ENCODE results near the gene GTF3C2. TPM values are rescaled to one million over a fixed set of nuclear protein-coding genes. Genes with fewer than 3 reads are reported as not detected.
A peak's percentile ranks its signal among the peaks of the same experiment; 100 is the strongest.

The GTF3C2 gene
- total RNA-seq, 1 donor from 2014 or later: 61.3 TPM

GRCh38 chr2:27381577-27382181, 25.1 kb upstream of the GTF3C2 start:
- no peaks in the 10 kb centered on the region for H3K27me3 ChIP-seq (ENCODE audit: insufficient read depth, low read length)
- Mint-ChIP-seq H3K27me3 (ENCODE audit: low read depth, unreplicated experiment) (no peaks in the 10 kb centered on the region), H3K4me1 (ENCODE audit: low read depth, unreplicated experiment) (peaks cover 7% of the 10 kb centered on the region), H3K27ac (ENCODE audit: unreplicated experiment) (peak overlapping the region; percentile 89), H3K36me3 (ENCODE audit: low read depth, unreplicated experiment) (peaks cover 15% of the 10 kb centered on the region), H3K4me3 (ENCODE audit: unreplicated experiment) (no peak overlapping the region), H3K9me3 (ENCODE audit: unreplicated experiment) (no peaks in the 10 kb centered on the region)
- no peak overlapping the region for H3K4me2 ChIP-seq (ENCODE audit: low read length)
- DNase-seq (ENCODE audit: low read depth) (no peak), FAIRE-seq (no peak)
- TF ChIP-seq, protein P1, sequence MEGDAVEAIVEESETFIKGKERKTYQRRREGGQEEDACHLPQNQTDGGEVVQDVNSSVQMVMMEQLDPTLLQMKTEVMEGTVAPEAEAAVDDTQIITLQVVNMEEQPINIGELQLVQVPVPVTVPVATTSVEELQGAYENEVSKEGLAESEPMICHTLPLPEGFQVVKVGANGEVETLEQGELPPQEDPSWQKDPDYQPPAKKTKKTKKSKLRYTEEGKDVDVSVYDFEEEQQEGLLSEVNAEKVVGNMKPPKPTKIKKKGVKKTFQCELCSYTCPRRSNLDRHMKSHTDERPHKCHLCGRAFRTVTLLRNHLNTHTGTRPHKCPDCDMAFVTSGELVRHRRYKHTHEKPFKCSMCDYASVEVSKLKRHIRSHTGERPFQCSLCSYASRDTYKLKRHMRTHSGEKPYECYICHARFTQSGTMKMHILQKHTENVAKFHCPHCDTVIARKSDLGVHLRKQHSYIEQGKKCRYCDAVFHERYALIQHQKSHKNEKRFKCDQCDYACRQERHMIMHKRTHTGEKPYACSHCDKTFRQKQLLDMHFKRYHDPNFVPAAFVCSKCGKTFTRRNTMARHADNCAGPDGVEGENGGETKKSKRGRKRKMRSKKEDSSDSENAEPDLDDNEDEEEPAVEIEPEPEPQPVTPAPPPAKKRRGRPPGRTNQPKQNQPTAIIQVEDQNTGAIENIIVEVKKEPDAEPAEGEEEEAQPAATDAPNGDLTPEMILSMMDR (IDR thresholded peaks at IDR 0.05; ENCODE audit: insufficient read depth, low read depth, low read length): no peak
- no peak for TF ChIP-seq EZH2 (IDR thresholded peaks at IDR 0.05; ENCODE audit: insufficient read depth, low read length)
- H3K9ac ChIP-seq (ENCODE audit: low read length): peak overlapping the region; percentile 97
- peaks cover 49% of the 10 kb centered on the region for H3K36me3 ChIP-seq (ENCODE audit: insufficient read depth, low read length)
- peaks cover 12% of the 10 kb centered on the region for H3K4me1 ChIP-seq (ENCODE audit: insufficient read depth, low read length)
- no peak overlapping the region for H2AFZ ChIP-seq (ENCODE audit: low read depth, low read length)
- H3K4me3 ChIP-seq (ENCODE audit: insufficient read depth, low read depth, low read length): no peak overlapping the region
- no peaks in the 10 kb centered on the region for H3K9me3 ChIP-seq (ENCODE audit: insufficient read depth, low read depth, low read length)
- peaks cover 44% of the 10 kb centered on the region for H3K79me2 ChIP-seq (ENCODE audit: insufficient read depth, low read length)
- H3K27ac ChIP-seq (ENCODE audit: low read depth, low read length): peak overlapping the region; percentile 91
- peaks cover 10% of the 10 kb centered on the region for H4K20me1 ChIP-seq (ENCODE audit: insufficient read depth, low read length)

DNA sequence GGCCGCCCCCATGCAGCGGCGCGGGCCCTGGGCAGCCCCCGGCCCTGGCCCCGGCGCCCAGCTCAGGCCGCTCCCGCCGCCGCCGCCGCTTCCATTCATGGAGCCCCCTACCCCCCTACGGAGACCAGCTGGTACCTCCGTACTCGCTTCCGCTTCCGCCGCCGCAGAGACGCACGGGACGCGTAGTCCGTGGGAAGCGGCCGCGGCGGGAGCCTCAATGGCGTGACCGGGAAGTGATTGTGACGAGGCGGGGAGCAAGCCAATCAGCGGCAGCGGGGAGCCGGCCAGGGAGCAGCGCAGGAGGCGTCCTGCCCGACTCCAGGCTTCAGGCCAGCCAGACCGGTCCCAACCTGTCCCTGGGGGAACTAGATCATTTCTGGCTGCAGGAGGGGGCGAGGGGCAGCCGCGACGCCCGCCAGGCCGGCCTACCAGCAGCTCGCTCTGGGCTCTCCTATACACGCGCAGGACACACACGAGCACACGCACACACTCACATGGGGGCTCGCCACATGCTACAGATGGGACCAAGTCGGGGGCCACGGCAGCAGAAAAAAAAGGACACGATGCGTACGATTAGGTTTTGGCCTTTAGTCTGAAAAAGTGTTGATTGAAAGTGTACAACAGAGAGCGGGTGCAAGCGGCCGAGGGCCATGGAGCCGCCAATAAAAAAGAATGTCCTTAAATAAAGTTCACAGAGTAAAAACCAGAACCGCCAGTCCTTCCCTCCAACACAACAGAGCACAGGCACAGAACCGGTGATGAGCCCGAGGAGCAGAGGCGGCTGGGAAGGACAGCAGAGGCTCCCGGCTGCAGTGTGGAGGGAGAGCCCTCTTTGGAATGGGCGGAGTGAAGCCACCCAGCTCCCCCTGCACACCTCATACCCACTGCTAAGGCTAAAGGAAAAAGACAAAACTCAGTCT, 24.3 kb upstream of the GTF3C2 start, which contains the start of gene ZNF513:
TSS of gene ZNF513 (minus strand) at position 109 of the 920 bp plus-strand sequence. CDS start 208 bp downstream, outside the sequence.
- peaks cover 12% of the 10 kb centered on the region for H3K4me1 ChIP-seq (ENCODE audit: insufficient read depth, low read length)

More for the DNA sequence above, 24.3 kb upstream of the GTF3C2 start, which contains the start of gene ZNF513:
- H3K9me3 ChIP-seq (ENCODE audit: insufficient read depth, low read depth, low read length): no peaks in the 10 kb centered on the region
- peaks cover 48% of the 10 kb centered on the region for H3K79me2 ChIP-seq (ENCODE audit: insufficient read depth, low read length)
- H3K4me2 ChIP-seq (ENCODE audit: low read length): peak within 1 kb of the TSS; percentile 99
- Mint-ChIP-seq H3K4me1 (ENCODE audit: low read depth, unreplicated experiment) (peaks cover 7% of the 10 kb centered on the region), H3K4me3 (ENCODE audit: unreplicated experiment) (peak within 1 kb of the TSS; percentile 91), H3K27me3 (ENCODE audit: low read depth, unreplicated experiment) (no peaks in the 10 kb centered on the region), H3K27ac (ENCODE audit: unreplicated experiment) (peak within 1 kb of the TSS; percentile 92), H3K36me3 (ENCODE audit: low read depth, unreplicated experiment) (peaks cover 15% of the 10 kb centered on the region), H3K9me3 (ENCODE audit: unreplicated experiment) (no peaks in the 10 kb centered on the region)
- H3K9ac ChIP-seq (ENCODE audit: low read length): peak within 1 kb of the TSS; percentile 97
- DNase-seq (ENCODE audit: low read depth): peak; percentile 89
- H4K20me1 ChIP-seq (ENCODE audit: insufficient read depth, low read length): peaks cover 18% of the 10 kb centered on the region
- H2AFZ ChIP-seq (ENCODE audit: low read depth, low read length): peak within 1 kb of the TSS; percentile 64
- H3K4me3 ChIP-seq (ENCODE audit: insufficient read depth, low read depth, low read length): peak within 1 kb of the TSS; percentile 83
- H3K27me3 ChIP-seq (ENCODE audit: insufficient read depth, low read length): no peaks in the 10 kb centered on the region
- TF ChIP-seq, protein P1 (IDR thresholded peaks at IDR 0.05; ENCODE audit: insufficient read depth, low read depth, low read length): no peak
- H3K27ac ChIP-seq (ENCODE audit: low read depth, low read length): peak within 1 kb of the TSS; percentile 91
- peaks cover 52% of the 10 kb centered on the region for H3K36me3 ChIP-seq (ENCODE audit: insufficient read depth, low read length)
- FAIRE-seq: no peak
